ENCODE results near the gene GNG2.

The GNG2 gene

GRCh38 chr14:51954031-51954430 lies 93.6 kb downstream of the GNG2 start:
- H3K4me3 ChIP-seq (ENCODE audit: low read depth, low read length) = no peak overlapping the region
- TF ChIP-seq CTCF (IDR thresholded peaks at IDR 0.05; ENCODE audit: borderline replicate concordance, insufficient read depth, low read depth, low read length) = no peak

DNA sequence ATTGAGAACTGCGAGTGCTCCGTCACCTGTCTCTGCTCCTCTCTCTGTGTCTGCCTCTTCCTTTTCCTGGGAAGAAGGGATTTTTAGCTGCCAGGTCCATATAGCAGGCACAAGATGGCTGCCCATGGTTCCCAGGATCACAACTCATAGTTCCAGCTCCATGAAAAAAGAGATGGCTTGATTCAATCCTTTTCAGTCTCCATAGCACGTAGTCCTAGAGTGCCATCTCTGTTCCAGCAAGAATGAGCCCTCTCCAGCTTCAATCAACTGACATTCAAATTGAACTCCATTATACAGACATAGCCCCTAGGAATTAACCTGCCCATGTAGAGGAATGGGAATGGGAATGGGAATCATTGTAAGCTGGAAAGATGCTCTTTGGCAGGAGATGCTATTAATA lies 94.2 kb downstream of the GNG2 start:
- TF ChIP-seq CTCF (IDR thresholded peaks at IDR 0.05; ENCODE audit: borderline replicate concordance, insufficient read depth, low read depth, low read length) = no peak
- H3K4me3 ChIP-seq (ENCODE audit: low read depth, low read length) = no peak overlapping the region

- no peak overlapping the region for H3K4me3 ChIP-seq (ENCODE audit: low read depth, low read length)
- no peak for TF ChIP-seq CTCF (IDR thresholded peaks at IDR 0.05; ENCODE audit: borderline replicate concordance, insufficient read depth, low read depth, low read length)
These were observed 97.5 kb downstream of the GNG2 start for GRCh38 chr14:51957950-51958349.

GRCh38 chr14:51959928-51960327 lies 99.5 kb downstream of the GNG2 start:
- TF ChIP-seq CTCF (IDR thresholded peaks at IDR 0.05; ENCODE audit: borderline replicate concordance, insufficient read depth, low read depth, low read length) = no peak
- no peak overlapping the region for H3K4me3 ChIP-seq (ENCODE audit: low read depth, low read length)

- no peak overlapping the region for H3K4me3 ChIP-seq (ENCODE audit: low read depth, low read length)
- no peak for TF ChIP-seq CTCF (IDR thresholded peaks at IDR 0.05; ENCODE audit: borderline replicate concordance, insufficient read depth, low read depth, low read length)
These were observed 100.5 kb downstream of the GNG2 start for GRCh38 chr14:51960866-51961265.

GRCh38 chr14:51962711-51963110 lies 102.3 kb downstream of the GNG2 start:
- no peak overlapping the region for H3K4me3 ChIP-seq (ENCODE audit: low read depth, low read length)
- TF ChIP-seq CTCF (IDR thresholded peaks at IDR 0.05; ENCODE audit: borderline replicate concordance, insufficient read depth, low read depth, low read length) = no peak

- H3K4me3 ChIP-seq (ENCODE audit: low read depth, low read length) = no peak overlapping the region
- TF ChIP-seq CTCF (IDR thresholded peaks at IDR 0.05; ENCODE audit: borderline replicate concordance, insufficient read depth, low read depth, low read length) = no peak
These were observed 102.9 kb downstream of the GNG2 start for GRCh38 chr14:51963286-51963685.

Data from GM12875 (cell line).